Stimulated activated naive CD8-positive, alpha-beta T cell treated with anti-CD3 and anti-CD28 coated beads, Interleukin-15, amount 100 ng/mL, for 72 hours (primary cell): ENCODE results near the gene BANP.
A peak's percentile ranks its signal among the peaks of the same experiment; 100 is the strongest.
"Not testable (repeated sequence)": the region's sequence is repeated elsewhere in the genome, so short reads cannot be mapped to it uniquely, and the experiment has no call there.

Experiments
- ATAC-seq: fragments of 150-1000 bp; cut with Tn5 transposase; 2 replicates; pipeline ENCODE4 v1.10.0; 2021; ENCODE audit warnings: mild to moderate bottlenecking, moderate library complexity
- DNase-seq, 2 donors: peaks; one replicate each; pipeline ENCODE4 v3.0.0; 2021 to 2022
- H3K27ac Mint-ChIP-seq, 2 donors: one replicate each; pipeline ENCODE4 v1.8.0; 2022; ENCODE audit warnings: mild to moderate bottlenecking in 2 of 2, mixed read lengths in 2 of 2, moderate library complexity in 2 of 2
- H3K27me3 Mint-ChIP-seq: one replicate; pipeline ENCODE4 v1.8.0; 2022; ENCODE audit warnings: mixed read lengths
- H3K4me1 Mint-ChIP-seq: one replicate; pipeline ENCODE4 v1.8.0; 2022; ENCODE audit warnings: mild to moderate bottlenecking, mixed read lengths
- H3K4me3 Mint-ChIP-seq, 2 donors: one replicate each; pipeline ENCODE4 v1.8.0; 2022; ENCODE audit warnings: mild to moderate bottlenecking in 2 of 2, mixed read lengths in 2 of 2, moderate library complexity in 1 of 2
- H3K9me3 Mint-ChIP-seq, 2 donors: one replicate each; pipeline ENCODE4 v1.8.0; 2022; ENCODE audit warnings: mixed read lengths in 2 of 2

Gene BANP

DNA sequence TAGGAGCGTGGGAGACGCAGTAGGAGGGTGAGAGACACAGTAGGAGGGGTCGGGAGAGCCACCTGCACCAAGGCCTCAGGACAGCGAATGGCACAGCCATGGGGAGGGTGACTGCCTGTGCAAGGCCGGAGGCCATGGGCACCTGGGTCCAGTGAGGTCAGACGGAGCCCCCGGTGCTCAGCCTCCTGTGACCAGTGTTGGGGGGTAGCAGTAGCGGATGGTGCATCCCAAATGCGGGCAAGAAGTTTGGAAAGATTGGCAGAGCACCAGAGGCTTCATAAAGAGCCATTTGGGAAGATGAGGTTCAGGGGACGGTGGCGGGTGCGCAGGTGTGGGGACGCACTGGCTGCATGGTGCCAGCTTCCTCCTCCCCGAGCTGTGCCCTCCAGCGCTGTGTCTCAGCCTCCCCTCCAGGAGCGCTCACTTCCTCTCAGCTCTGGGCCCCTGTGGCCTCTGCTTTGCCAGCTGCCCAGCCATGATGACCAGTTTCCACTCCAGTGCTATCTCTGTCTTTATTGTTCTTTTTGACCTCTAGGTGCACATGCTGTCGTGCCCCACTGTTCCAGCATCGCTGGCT is 90.8 kb downstream of the BANP start:
- H3K4me3 Mint-ChIP-seq, DNase-seq, H3K27ac Mint-ChIP-seq, ATAC-seq, H3K27me3 Mint-ChIP-seq, H3K4me1 Mint-ChIP-seq, H3K9me3 Mint-ChIP-seq: not testable (repeated sequence)

DNA sequence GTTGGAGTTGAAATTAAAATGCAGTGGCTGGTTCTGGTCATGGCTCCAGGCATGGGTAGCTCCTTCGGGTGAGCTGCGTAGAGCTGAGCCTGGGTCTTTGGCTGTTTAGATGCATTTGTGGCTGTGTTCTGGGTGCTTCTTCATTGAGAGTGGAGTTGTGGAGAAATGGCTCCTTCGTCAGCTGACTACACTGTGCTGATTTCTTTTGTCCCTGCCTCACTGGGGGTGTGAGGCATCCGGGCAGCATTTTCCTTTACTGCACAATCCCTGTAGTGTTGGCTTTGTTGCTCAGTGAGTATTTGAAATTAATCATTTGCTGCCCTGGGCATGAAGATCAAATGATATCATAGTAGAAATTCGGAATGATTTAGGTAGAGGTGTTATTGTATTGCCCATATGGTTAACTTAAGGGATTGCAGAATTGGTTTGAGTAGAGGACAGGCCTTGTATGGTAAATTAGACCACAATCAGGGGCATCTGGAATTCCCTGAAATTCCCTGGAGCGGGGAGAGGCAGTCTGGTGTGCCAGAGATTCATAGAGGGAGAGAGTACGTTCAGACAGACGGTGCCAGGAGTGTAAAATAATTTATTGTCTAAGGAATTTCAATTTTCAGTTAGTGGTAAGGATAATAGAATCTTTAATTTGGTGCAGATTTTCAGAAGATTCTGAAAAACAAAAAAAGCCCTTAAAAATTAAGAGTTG is 92.1 kb downstream of the BANP start:
- H3K9me3 Mint-ChIP-seq, H3K4me1 Mint-ChIP-seq, ATAC-seq, H3K27me3 Mint-ChIP-seq, DNase-seq, H3K4me3 Mint-ChIP-seq: not testable (repeated sequence)
- H3K27ac Mint-ChIP-seq = peak overlapping the region in 1 of 2 donors; percentile 57

DNA sequence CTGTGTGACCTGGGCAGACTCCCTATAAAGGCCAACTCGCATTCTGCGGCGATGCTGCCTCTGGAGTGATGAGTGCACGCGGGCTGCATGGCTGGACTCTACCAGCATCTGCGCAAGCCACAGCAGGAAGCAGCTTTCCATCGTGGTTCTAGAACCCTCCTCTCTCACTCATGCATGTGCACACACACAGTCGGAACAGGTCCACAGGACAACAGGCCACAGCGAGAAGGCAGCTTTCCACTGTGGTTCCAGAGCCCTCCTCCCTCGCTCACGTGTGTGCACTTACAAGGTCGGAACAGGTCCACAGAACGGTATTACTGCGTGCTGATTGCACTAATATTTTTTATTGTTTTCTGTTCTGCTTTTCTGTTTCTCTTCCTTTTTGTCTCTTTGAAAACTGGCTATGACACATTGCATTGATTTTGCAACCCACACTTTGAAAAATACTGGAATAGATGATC is 92.9 kb downstream of the BANP start:
- not testable (repeated sequence) for ATAC-seq, H3K4me1 Mint-ChIP-seq, H3K9me3 Mint-ChIP-seq, H3K27me3 Mint-ChIP-seq, DNase-seq, H3K4me3 Mint-ChIP-seq, H3K27ac Mint-ChIP-seq

DNA sequence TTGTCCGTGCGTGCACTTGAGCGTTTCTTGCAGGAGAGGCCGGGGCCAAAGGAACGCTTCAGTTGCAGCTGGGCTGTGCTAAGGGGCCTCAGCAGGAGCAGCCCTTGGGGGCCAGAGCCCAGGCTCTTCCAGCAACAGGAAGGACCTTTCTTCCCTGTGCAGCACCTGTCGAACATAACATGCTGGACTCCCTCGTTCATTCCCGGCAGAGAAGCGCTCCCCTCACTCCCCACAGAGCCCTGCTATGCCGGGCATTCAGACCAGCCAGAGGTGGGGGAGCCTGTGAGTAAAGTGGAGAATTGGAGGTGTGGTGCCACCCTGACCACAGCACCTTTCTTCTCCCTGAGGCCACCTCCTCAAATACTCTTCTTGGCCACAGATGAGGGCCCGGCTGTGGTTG is 94.1 kb downstream of the BANP start:
- H3K4me1 Mint-ChIP-seq, H3K27me3 Mint-ChIP-seq, H3K4me3 Mint-ChIP-seq, ATAC-seq, H3K9me3 Mint-ChIP-seq, DNase-seq, H3K27ac Mint-ChIP-seq: not testable (repeated sequence)

DNA sequence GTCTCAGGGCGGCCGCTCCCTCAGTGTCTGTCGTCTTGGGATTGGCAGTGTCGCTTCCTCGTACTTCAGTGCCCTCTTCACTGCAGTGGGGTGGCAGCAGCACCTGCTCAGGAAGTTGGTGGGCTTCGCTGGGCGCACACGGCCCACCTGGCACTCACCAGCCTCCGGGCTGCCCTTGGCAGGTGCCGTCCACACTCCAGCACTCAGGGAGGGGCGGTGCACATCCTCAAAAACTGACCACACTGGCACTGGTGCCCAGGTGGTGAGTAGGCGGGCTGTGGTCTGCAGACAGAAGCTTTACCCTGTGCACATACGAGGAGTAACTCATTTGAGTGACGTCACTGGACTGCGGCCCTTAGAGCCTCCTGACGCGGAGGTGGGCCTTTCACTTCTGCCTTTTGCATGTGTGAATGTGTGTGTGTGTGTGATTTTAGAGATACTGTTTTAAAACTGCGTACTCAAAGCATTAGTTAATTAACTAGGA is 94.6 kb downstream of the BANP start:
- no peaks in the 10 kb centered on the region for H3K9me3 Mint-ChIP-seq
- ATAC-seq = no peak
- H3K4me1 Mint-ChIP-seq = no peaks in the 10 kb centered on the region
- H3K4me3 Mint-ChIP-seq = no peak overlapping the region
- peak overlapping the region in 1 of 2 donors; percentile 88 for H3K27ac Mint-ChIP-seq
- no peak for DNase-seq
- no peaks in the 10 kb centered on the region for H3K27me3 Mint-ChIP-seq

DNA sequence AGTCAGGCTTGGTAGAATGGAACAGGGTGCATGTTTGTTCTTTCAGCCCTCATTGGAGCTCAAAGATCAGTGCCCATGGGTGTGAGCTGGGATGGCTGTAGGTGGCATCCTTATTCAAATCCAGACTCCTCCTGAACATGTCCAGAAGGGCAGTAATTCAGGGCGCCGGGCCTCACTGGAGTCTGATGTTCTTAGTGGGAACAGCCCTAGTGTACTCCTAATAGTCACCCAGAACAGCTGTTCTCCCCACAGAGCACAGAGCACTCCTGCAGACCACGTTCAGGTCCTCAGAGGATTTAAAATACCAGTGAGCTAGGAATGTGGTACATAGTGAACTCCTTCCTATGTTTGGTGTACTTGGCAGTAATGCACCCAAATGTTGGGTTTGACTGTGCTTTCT is 96.2 kb downstream of the BANP start:
- ATAC-seq (no peak), DNase-seq (no peak)
- H3K9me3 Mint-ChIP-seq = no peaks in the 10 kb centered on the region
- H3K27ac Mint-ChIP-seq = no peak overlapping the region
- H3K4me3 Mint-ChIP-seq = no peak overlapping the region
- H3K27me3 Mint-ChIP-seq = no peaks in the 10 kb centered on the region
- H3K4me1 Mint-ChIP-seq = no peaks in the 10 kb centered on the region

DNA sequence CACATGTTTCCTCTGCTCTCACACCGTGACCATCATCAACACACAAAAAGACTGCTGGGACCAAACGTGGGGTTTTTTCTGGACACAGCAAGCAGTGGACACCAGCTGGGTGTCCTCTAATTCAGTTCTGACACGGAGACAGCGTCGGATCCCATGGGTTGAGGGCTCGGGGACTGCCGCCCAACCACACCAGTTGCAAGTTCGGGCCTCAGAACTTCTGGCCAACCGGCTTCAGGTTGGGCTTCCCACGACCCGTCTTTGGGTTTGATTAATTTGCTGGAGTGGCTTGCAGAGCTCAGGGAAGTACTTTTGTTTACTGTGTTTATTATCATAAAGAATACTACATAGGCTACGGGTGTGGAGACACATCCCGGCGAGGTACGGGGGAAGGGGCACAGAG is 97.8 kb downstream of the BANP start:
- Mint-ChIP-seq H3K4me3 (no peak overlapping the region), H3K9me3 (no peaks in the 10 kb centered on the region), H3K4me1 (no peaks in the 10 kb centered on the region), H3K27ac (peak overlapping the region in 1 of 2 donors; percentile 76), H3K27me3 (no peaks in the 10 kb centered on the region)
- DNase-seq (no peak), ATAC-seq (no peak)

DNA sequence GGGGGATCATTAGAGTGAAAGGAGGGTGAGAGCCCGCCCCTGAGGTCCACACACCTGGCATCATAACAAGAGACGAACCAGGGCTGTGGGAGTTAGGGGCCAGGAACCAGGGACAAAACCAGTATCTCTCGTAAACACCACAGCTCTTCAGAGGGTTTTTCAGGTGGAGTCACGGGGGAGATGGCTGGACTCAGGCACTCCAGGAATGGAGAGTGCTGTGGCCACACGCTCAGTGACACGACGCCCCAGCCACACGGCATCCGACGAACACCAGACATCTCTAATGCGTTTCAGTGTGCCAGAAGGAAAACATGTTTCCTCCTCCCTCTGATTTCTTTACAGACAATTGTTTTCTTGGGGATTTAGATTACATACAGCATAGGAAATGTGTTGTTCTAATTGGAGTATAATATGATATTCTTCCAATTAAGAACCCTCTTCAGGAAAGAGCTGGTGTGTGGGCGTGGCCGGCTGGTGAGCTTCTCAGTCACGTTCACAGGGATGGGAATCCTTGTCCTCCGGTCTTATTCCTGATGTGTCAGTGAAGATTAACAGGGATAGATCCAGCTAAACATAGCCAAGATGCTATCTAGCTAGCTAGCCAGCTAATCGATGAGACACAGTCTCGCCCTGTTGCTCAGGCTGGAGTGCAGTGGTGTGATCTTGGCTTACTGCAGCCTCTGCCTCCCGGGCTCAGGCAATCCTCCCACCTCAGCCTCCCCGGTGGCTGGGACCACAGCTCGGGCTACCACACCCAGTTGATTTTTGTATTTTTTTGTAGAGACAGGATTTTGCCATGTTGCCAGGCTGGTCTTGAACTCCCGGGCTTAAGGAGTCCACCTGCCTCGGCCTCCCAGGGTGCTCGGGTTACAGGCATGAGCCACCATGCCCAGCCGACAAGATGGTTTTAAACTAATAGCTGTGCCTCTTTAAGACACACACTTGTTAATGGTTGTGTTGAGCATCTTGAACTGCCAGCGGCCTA is 98.6 kb downstream of the BANP start:
- Mint-ChIP-seq H3K4me3 (no peak overlapping the region), H3K27ac (no peak overlapping the region), H3K27me3 (no peaks in the 10 kb centered on the region), H3K9me3 (no peaks in the 10 kb centered on the region), H3K4me1 (no peaks in the 10 kb centered on the region)
- DNase-seq (no peak), ATAC-seq (no peak)

DNA sequence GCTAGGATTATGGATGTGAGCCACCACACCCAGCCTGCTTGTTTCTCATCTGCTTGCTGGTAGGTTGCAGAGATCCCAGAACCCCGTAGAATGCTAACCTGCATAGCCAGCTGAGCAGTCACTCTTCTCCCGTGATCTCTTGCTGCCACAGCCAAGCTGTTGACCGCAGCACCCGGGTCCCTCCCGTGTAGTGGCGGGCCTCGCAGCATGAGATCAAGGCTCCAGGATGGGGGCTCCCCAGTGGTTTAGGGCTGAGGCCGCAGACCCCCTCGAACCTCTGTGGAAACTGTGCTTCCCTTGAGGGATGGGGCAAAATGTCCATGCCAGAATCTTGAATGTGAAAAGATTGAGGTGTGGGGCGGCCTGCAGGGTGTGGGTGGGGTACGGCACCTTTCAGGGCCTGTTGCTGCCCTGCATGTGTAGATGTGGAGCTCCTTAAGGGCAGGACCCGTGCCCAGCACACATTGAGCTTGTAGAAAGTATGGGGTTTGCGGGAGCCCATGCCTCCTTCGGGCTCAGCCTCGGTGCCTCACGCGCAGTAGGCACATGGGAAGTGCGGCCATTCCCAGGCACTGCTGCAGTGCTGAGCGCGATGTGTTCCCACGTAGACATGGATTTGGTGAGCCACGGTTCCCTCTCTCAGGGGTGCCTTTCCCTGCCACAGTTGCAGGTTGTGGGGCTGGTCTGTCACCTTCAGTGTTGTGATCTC is 99.9 kb downstream of the BANP start:
- Mint-ChIP-seq H3K27me3 (no peaks in the 10 kb centered on the region), H3K27ac (no peak overlapping the region), H3K4me1 (no peaks in the 10 kb centered on the region), H3K4me3 (no peak overlapping the region), H3K9me3 (no peaks in the 10 kb centered on the region)
- no peak for ATAC-seq
- no peak for DNase-seq

DNA sequence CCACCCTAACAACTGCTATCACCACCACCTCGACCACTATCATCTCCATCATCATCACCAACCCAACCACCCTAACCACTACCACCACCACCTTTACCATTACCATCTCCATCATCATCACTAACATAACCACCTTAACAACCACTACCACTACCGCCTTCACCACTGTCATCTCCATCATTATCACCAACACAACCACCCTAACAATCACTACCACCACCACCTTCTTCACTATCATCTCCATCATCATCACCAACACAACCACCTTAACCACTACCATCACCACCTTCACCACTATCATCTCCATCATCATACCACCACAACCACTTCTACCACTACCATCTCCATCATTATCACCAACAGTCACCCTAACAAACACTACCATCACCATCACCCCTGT is 101.4 kb downstream of the BANP start:
- Mint-ChIP-seq H3K4me1 (no peaks in the 10 kb centered on the region), H3K4me3 (no peak overlapping the region), H3K27ac (no peak overlapping the region), H3K9me3 (no peaks in the 10 kb centered on the region), H3K27me3 (no peaks in the 10 kb centered on the region)
- DNase-seq (no peak), ATAC-seq (no peak)

DNA sequence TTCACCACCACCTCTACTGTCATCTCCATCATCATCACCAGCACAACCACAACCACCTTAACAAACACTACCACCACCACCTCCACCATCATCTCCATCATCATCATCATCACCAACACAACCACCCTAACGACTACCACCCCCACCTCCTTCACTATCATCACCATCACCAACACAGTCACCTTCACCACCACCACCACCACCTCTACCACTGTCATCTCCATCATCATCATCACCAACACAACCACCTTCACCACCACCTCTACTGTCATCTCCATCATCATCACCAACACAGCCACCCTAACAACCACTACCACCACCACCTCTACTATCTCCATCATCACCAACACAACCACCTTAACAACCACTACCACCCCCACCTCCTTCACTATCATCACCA is 102.2 kb downstream of the BANP start:
- not testable (repeated sequence) for ATAC-seq, DNase-seq, H3K4me3 Mint-ChIP-seq, H3K27ac Mint-ChIP-seq, H3K27me3 Mint-ChIP-seq, H3K9me3 Mint-ChIP-seq, H3K4me1 Mint-ChIP-seq

DNA sequence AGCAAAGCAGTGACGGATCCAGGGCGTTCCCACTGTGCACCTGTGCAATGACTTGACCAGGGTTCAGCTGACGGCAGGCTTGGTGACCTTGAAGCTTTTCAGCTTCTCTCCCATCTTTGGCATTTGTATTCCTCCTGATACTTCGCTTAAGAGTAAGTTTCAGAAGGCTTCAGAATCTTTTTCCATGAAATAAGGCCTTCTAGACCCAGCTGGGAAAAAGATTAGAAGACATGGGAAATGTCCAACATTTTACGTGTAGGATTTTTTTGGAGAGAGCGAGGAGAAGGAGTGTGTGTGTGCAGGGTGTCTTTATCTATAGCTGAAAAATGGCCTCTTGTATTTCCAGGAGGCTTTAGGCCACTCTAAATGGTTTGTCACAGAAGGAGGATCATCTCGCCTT is 104.1 kb downstream of the BANP start:
- no peaks in the 10 kb centered on the region for H3K4me1 Mint-ChIP-seq
- H3K4me3 Mint-ChIP-seq = no peak overlapping the region
- no peaks in the 10 kb centered on the region for H3K27me3 Mint-ChIP-seq
- ATAC-seq (no peak), DNase-seq (no peak)
- H3K9me3 Mint-ChIP-seq = no peaks in the 10 kb centered on the region
- no peak overlapping the region for H3K27ac Mint-ChIP-seq

DNA sequence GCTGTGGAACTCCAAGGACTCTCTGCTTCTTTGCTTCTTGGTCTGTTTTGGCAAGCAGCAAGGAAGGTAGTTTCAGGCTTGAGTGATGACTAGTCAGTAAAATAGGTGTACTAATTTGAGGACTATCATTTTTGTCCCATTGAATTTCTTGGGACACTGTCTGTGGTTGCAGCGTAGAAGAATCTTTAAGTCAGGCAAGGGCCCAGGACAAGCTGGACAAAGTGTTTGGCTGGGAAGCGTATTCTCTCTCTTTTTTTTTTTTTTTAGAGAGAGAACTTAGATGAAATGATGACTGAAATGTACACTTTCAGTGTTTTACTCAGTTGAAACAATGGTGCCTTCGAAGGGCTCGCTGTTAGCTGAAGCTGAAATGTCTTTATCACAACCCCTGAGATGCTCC is 105.0 kb downstream of the BANP start:
- H3K4me3 Mint-ChIP-seq = no peak overlapping the region
- ATAC-seq (no peak), DNase-seq (no peak)
- H3K4me1 Mint-ChIP-seq = no peaks in the 10 kb centered on the region
- H3K9me3 Mint-ChIP-seq = no peaks in the 10 kb centered on the region
- H3K27ac Mint-ChIP-seq = no peak overlapping the region
- no peaks in the 10 kb centered on the region for H3K27me3 Mint-ChIP-seq

DNA sequence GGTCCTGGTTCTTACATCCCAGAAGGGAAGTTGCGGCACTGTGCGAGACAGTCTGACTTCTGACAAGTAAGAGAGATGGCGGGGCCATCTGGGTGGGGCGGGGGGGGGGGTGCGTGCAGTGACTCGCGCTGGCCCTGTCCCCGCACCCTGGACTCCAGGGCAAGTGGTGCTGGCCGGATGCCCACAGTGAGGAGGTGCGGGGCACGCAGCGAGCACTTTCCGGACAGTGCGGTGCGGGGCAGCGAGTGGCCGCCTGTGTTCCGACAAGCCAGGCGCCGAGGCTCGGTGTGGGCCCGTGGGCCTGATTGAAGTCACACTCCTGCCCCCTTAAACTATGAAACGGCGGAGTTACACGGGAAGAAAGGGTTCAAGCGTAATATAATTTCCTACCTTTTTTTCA is 106.4 kb downstream of the BANP start:
- no peak for ATAC-seq
- Mint-ChIP-seq H3K4me1 (no peaks in the 10 kb centered on the region), H3K27ac (no peak overlapping the region), H3K9me3 (no peaks in the 10 kb centered on the region), H3K27me3 (no peaks in the 10 kb centered on the region), H3K4me3 (no peak overlapping the region)
- DNase-seq = no peak

DNA sequence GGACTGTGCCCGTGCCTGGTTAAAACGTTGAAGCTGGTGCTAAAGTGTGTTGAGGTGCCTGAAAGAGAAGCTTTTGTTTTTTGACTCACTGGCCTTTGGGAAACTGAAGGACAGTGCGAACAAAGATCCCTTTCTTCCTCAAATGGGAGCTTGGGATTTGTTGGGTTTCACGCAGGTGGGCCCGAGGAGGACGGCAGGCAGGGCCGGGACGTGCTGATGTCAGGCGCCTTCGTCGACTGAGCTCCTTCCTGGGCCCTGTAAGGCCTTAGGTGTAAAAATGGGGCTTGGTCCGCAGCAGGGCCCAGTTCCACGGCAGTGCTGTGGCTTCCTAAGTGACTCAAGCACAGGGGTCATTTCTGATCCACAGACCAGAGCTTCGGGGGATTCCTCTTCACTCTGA is 106.9 kb downstream of the BANP start:
- Mint-ChIP-seq H3K27me3 (no peaks in the 10 kb centered on the region), H3K9me3 (no peaks in the 10 kb centered on the region), H3K27ac (no peak overlapping the region), H3K4me1 (no peaks in the 10 kb centered on the region), H3K4me3 (no peak overlapping the region)
- ATAC-seq (no peak), DNase-seq (no peak)
